ENCODE measurements around the gene HS6ST1. TPM values are rescaled to one million over a fixed set of nuclear protein-coding genes. Genes with fewer than 3 reads are reported as not detected.

HS6ST1 gene
- total and polyA plus RNA-seq, 2 of the 4 experiments (the other 2 are of a cell fraction), result 29.9 to 36.9 TPM

DNA sequence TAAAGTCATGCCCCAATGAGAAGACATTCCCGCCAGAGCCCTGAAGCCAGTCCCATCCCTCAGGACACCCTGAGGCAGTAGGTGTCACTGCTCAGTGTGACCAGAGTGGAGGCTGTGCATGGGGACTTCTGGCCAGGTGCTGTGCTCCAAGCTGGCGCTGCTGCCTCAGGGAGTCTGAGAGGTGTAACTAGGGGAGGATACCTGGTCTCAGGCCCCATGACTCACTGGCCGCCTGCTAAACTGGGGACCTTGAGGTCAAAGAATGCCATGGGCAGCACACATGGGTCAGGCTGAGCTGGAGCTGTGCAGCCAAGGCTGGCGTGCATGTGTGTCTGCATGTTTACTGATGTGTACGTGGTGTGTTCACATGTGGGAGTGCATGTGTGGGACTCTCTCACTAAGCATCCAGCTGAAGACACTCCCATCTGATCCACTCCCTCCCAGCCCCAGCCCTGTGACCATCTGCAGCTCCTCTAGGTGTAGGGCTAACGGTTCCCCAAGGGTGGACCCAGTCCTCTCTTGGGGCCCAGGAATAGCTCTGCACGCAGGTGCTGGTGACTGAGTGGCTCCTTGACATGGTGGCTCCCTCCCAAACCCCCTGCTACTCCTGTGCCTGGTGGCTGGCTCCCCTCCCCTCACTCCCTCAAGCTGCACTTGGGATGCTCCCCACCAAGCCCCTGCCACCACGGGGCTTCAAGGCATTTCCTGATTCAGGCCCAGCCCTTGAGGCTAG lies 16.5 kb downstream of the HS6ST1 start:
- dilution Hi-C loops (cut with HindIII; ENCODE audit: low sequenced_read_pairs, unreplicated experiment), result no loop called here
- Histone ChIP-seq H3K4me1 (ENCODE audit: control insufficient read depth, insufficient read depth, low read length) (peaks cover 66% of the 10 kb centered on the region), H3K79me1 (ENCODE audit: low read depth in 1 of 2, low read length in 2 of 2) (peaks cover 44 to 91% of the 10 kb centered on the region in 2 experiments), H3K36me3 (ENCODE audit: control insufficient read depth, insufficient read depth, low read length) (peaks cover 37% of the 10 kb centered on the region), H3K9me3 (ENCODE audit: control insufficient read depth, insufficient read depth, low read length) (no peaks in the 10 kb centered on the region), H3K56ac (ENCODE audit: extremely low read depth, insufficient read depth, low read length) (peak overlapping the region; percentile 46; the same call in 1 of the 2 replicates), H4K20me1 (ENCODE audit: insufficient read depth, low read length) (peaks cover 58% of the 10 kb centered on the region), H2BK20ac (ENCODE audit: low read depth, low read length) (peak overlapping the region; percentile 80), H4K5ac (ENCODE audit: low read depth, low read length) (peak overlapping the region; percentile 85), H2BK15ac (ENCODE audit: low read depth, low read length) (peak overlapping the region; percentile 87; the same call in 2 of the 3 replicates), H3K9me1 (ENCODE audit: insufficient read depth, low read length) (peaks cover 49% of the 10 kb centered on the region), H3K14ac (replicated peaks; ENCODE audit: low read depth, low read length) (peak overlapping the region; percentile 79), H3K4me3 (ENCODE audit: insufficient read depth, low read depth, low read length) (no peak overlapping the region), H2BK5ac (ENCODE audit: low read depth, low read length, poor library complexity, severe bottlenecking) (peak overlapping the region; percentile 97), H3K27ac (ENCODE audit: insufficient read depth, low read length) (peak overlapping the region; percentile 97), H3K4ac (ENCODE audit: low read depth, low read length) (peak overlapping the region; percentile 99), H2AFZ (replicated peaks; ENCODE audit: low read length, poor library complexity) (no peak overlapping the region), H3K9ac (ENCODE audit: low read depth, low read length) (peak overlapping the region; percentile 58), H2AK5ac (ENCODE audit: low read depth, low read length) (peak overlapping the region; percentile 97), H3K4me2 (ENCODE audit: low read depth, low read length) (no peak overlapping the region), H2BK120ac (ENCODE audit: low read depth, low read length) (peak overlapping the region; percentile 99), H4K91ac (ENCODE audit: insufficient read depth, low read depth, low read length) (peak overlapping the region; percentile 97), H3K23ac (ENCODE audit: low read depth, low read length) (peak overlapping the region; percentile 92), H3K18ac (ENCODE audit: low read depth, low read length) (peak overlapping the region; percentile 80), H4K8ac (ENCODE audit: low read depth in 2 of 2, low read length in 2 of 2) (peak overlapping the region; percentile 69 to 95), H2AK9ac (replicated peaks; ENCODE audit: low read depth, low read length, poor library complexity) (no peak overlapping the region), H3K27me3 (ENCODE audit: control insufficient read depth, insufficient read depth, low read length) (no peaks in the 10 kb centered on the region)
- in situ Hi-C loops (cut with MboI; ENCODE audit: low sequenced_read_pairs), result loop anchor here (25.0 kb wide), 1 partner anchor 415 kb away; the partner anchor contains the start of gene AMMECR1L
- TF ChIP-seq RCOR1 (IDR thresholded peaks at IDR 0.05; ENCODE audit: insufficient replicate concordance, low read length) (no peak), RAD21 (IDR thresholded peaks at IDR 0.05; ENCODE audit: low read length) (no peak), ELK1 (IDR thresholded peaks at IDR 0.05; ENCODE audit: borderline replicate concordance, low read depth, low read length) (no peak), CHD1 (IDR thresholded peaks at IDR 0.05; ENCODE audit: low read depth, low read length) (no peak), MAFK (IDR thresholded peaks at IDR 0.05; ENCODE audit: low read depth, low read length) (no peak), CTCF (conservative IDR thresholded peaks at IDR 0.05; ENCODE audit: low read depth, low read length) (no peak)
- no peak for DNase-seq
- POLR2A ChIA-PET (ENCODE audit: unreplicated experiment), result interaction anchor here (0.7 kb wide), 1 partner anchor 393 kb away, joined by 3 read pairs; no protein-coding TSS in a partner anchor
- WGBS, 2 experiments (ENCODE audit: extremely low coverage in 2 of 2, insufficient read length in 1 of 2), result 83% methylated on average over 3 of the region's 8 CpGs; no CpG with 5 or more reads in 1 of the 2 experiments
- ATAC-seq (ENCODE audit: low read depth), result no peak
- intact Hi-C loops (cut with micrococcal nuclease), result no loop called here
- CTCF ChIA-PET, result no interaction called here
- BruUV-seq (replicated peaks), result no TSS peak

Data from IMR-90 (cell line).